ENCODE results near the gene SEL1L3.

Gene SEL1L3

GRCh38 chr4:25865586-25865985 is 2.8 kb upstream of the SEL1L3 start:
- TF ChIP-seq CTCF (IDR thresholded peaks at IDR 0.05): no peak

GRCh38 chr4:25863831-25864418 is 1.1 kb upstream of the SEL1L3 start:
- TF ChIP-seq CTCF (IDR thresholded peaks at IDR 0.05): no peak

GRCh38 chr4:25863347-25863784 is 578 bp upstream of the SEL1L3 start:
- no peak for TF ChIP-seq CTCF (IDR thresholded peaks at IDR 0.05)

- TF ChIP-seq CTCF (IDR thresholded peaks at IDR 0.05): no peak
Measured at GRCh38 chr4:25861951-25862410, 807 bp downstream of the SEL1L3 start.

GRCh38 chr4:25861280-25861950 is 1.4 kb downstream of the SEL1L3 start:
- no peak for TF ChIP-seq CTCF (IDR thresholded peaks at IDR 0.05)

- TF ChIP-seq CTCF (IDR thresholded peaks at IDR 0.05): no peak
Measured at GRCh38 chr4:25860586-25861279, 2.1 kb downstream of the SEL1L3 start.

- TF ChIP-seq CTCF (IDR thresholded peaks at IDR 0.05): no peak
Measured at GRCh38 chr4:25859429-25860148, 3.2 kb downstream of the SEL1L3 start.
